Body of pancreas (tissue), 4 donors: ENCODE results near the gene SOCS2. TPM values are rescaled to one million over a fixed set of nuclear protein-coding genes. Genes with fewer than 3 reads are reported as not detected.

Experiments
- ATAC-seq: fragments of 150-250 bp; one replicate; pipeline ENCODE4 v1.9.1; 2016
- DNase-seq, 4 donors: peaks; one replicate each; pipeline ENCODE4 v3.0.0-alpha.2; 2019
- H3K27ac ChIP-seq, 4 donors: fragments of 200-600 bp; sonication (generic); 1 replicate in 3 of 4; 2 replicates in 1 of 4; pipeline versions ENCODE4 v1.5.1 to v1.6.1; 2016 to 2019; ENCODE audit warnings: mild to moderate bottlenecking in 1 of 4, mixed read lengths in 1 of 4, moderate library complexity in 1 of 4
- H3K27me3 ChIP-seq, 2 donors: fragments of 200-600 bp; sonication (generic); one replicate each; pipeline ENCODE4 v1.6.0; 2016; ENCODE audit warnings: mild to moderate bottlenecking in 1 of 2
- H3K36me3 ChIP-seq, 2 donors: fragments of 200-600 bp; sonication (generic); replicated peaks in 1 of 2; 2 replicates each; pipeline ENCODE4 v1.5.1; 2016; ENCODE audit warnings: low read depth in 2 of 2; ENCODE audit not compliant: insufficient read depth in 1 of 2
- H3K4me1 ChIP-seq: fragments of 200-600 bp; sonication (generic); one replicate; pipeline ENCODE4 v1.6.0; 2016
- H3K4me3 ChIP-seq, 2 donors: fragments of 200-600 bp; sonication (generic); 1 replicate in 1 of 2; 2 replicates in 1 of 2; pipeline ENCODE4 v1.5.1; 2016 to 2019
- H3K9me3 ChIP-seq, 3 donors: fragments of 200-600 bp; sonication (generic); 1 replicate in 2 of 3; 2 replicates in 1 of 3; pipeline ENCODE4 v1.5.1; 2016
- POLR2A ChIP-seq, 3 donors: fragments of 450-650 bp; IDR thresholded peaks; one replicate each; pipeline ENCODE4 v1.6.1; 2016; ENCODE audit warnings: antibody characterized with exemption in 3 of 3, mild to moderate bottlenecking in 2 of 3
- WGBS, 2 donors: methylation state at CpG; one replicate each; pipeline ENCODE4 v1.1.5; 2017; 5-methylcytosine and 5-hydroxymethylcytosine counted together
- intact Hi-C: fragments of 100-400 bp; cut with DNase I; formaldehyde crosslinking; loops from one replicate; pipeline ENCODE4 v1.15.1; 2023
- total RNA-seq, 2 donors: library from RNA; depleted of rRNA; stranded (reverse); fragments of >200 nt; gene quantifications; one replicate each; pipeline ENCODE4 v1.1.0, GENCODE V29; 2016
- TF ChIP-seq, protein P1 (sequence below), 7 experiments: fragments of 450-650 bp in 4 of 7; fragments of 200-600 bp in 3 of 7; sonication (generic) in 3 of 7; IDR thresholded peaks; one replicate each; pipeline ENCODE4 v1.5.1; 2016 to 2019; ENCODE audit warnings: antibody characterized with exemption in 7 of 7

Gene SOCS2
- total RNA-seq, 2 donors from 2014 or later = 16.3 to 50.4 TPM

DNA sequence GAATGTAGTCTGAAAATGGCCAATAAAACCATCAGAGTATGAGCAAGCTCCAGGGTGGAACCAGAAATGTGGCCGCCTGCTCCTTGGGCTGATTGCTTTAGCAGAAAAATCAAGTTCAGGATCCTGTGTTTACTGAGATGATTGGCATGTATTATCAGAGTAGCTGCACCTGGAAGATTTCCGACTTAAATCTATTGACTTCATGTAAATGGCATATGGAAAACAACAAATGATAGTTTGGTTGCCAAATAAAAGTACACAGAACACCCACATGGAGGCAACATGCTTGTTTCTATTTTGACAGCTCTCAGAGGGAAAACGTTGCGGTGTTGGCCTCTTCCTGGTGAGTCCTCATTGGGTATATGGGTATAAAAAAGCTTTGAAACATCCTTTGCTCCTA, 31.3 kb downstream of the SOCS2 start:
- H3K27ac ChIP-seq = no peak overlapping the region
- H3K4me3 ChIP-seq = no peak overlapping the region
- H3K27me3 ChIP-seq = no peaks in the 10 kb centered on the region
- H3K36me3 ChIP-seq = no peaks in the 10 kb centered on the region
- ATAC-seq (no peak), DNase-seq (no peak)
- no peaks in the 10 kb centered on the region for H3K9me3 ChIP-seq
- TF ChIP-seq POLR2A (IDR thresholded peaks at IDR 0.05) = no peak
- TF ChIP-seq, protein P1, sequence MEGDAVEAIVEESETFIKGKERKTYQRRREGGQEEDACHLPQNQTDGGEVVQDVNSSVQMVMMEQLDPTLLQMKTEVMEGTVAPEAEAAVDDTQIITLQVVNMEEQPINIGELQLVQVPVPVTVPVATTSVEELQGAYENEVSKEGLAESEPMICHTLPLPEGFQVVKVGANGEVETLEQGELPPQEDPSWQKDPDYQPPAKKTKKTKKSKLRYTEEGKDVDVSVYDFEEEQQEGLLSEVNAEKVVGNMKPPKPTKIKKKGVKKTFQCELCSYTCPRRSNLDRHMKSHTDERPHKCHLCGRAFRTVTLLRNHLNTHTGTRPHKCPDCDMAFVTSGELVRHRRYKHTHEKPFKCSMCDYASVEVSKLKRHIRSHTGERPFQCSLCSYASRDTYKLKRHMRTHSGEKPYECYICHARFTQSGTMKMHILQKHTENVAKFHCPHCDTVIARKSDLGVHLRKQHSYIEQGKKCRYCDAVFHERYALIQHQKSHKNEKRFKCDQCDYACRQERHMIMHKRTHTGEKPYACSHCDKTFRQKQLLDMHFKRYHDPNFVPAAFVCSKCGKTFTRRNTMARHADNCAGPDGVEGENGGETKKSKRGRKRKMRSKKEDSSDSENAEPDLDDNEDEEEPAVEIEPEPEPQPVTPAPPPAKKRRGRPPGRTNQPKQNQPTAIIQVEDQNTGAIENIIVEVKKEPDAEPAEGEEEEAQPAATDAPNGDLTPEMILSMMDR (IDR thresholded peaks at IDR 0.05) = no peak
- intact Hi-C loops = no loop called here
- 34 to 44% methylated on average over 4 of the region's 4 CpGs for WGBS, 2 donors
- H3K4me1 ChIP-seq = peaks cover 5% of the 10 kb centered on the region

DNA sequence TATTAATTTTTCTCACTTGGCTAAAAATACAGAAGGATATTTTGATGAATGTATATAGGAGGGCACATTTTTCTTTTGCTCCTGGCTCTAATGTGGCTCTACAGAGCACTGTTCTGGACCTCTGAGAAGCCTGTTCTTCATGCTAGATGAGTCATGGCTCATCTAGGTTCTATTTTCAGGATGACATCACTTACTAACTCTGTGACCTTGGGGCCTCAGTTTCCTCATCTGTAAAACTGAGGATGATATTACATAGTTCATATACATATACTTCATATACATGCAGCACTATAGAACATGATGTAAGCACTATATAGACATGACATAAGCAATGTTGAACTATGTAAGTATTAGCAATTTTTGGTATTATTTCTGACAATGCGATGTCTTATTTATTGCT, 35.8 kb downstream of the SOCS2 start:
- no peaks in the 10 kb centered on the region for H3K9me3 ChIP-seq
- H3K27me3 ChIP-seq = no peaks in the 10 kb centered on the region
- peaks cover 5% of the 10 kb centered on the region for H3K4me1 ChIP-seq
- H3K27ac ChIP-seq = no peak overlapping the region
- TF ChIP-seq, protein P1 (IDR thresholded peaks at IDR 0.05) = no peak
- TF ChIP-seq POLR2A (IDR thresholded peaks at IDR 0.05) = no peak
- DNase-seq (no peak), ATAC-seq (no peak)
- intact Hi-C loops = no loop called here
- WGBS, 2 donors = 90 to 96% methylated on average over 1 of the region's 1 CpG
- H3K4me3 ChIP-seq = no peak overlapping the region
- H3K36me3 ChIP-seq = no peaks in the 10 kb centered on the region

DNA sequence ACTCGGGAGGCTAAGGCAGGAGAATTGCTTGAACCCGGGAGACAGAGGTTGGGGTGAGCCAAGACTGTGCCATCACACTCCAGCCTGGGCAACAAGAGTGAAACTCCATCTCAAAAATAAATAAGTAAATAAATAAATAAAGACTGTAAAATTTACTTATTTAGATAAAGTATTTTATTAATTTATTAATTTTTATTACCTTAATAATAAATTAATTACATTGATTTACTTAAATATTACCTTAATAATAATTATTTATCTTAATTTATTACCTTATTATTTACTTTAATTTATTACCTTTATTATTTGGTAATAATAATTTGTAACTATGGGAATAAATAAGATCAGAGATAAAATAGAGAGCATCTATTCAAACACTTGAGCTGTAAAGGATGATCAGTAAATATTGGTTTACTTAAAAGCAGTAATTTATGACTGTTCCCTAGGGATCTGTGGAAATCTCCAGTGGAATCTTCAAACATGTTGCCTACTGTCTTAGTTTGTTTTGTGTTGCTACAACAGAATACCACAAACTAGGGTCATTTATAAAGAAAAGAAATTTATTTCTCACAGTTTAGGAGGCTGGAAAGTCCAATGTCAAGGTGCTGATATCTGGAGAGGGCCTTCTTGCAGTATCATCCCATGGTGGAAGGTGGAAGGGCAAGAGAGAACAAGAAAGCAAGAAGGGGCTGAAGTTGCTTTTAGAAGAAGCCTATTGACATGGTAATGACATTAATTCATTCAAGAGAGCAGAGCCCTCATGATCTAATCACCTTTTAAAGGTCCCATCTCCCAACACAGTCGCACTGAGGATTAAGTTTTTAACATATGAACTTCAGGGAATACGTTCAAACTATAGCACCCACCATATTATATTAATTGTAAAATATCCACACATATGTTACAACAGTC, 37.1 kb downstream of the SOCS2 start:
- no peaks in the 10 kb centered on the region for H3K36me3 ChIP-seq
- no peaks in the 10 kb centered on the region for H3K27me3 ChIP-seq
- DNase-seq = no peak
- intact Hi-C loops = no loop called here
- H3K27ac ChIP-seq = no peak overlapping the region
- WGBS, 2 donors = 74 to 90% methylated on average over 4 of the region's 4 CpGs
- ATAC-seq = no peak
- no peak for TF ChIP-seq POLR2A (IDR thresholded peaks at IDR 0.05)
- TF ChIP-seq, protein P1 (IDR thresholded peaks at IDR 0.05) = no peak
- H3K4me3 ChIP-seq = no peak overlapping the region
- H3K9me3 ChIP-seq = no peaks in the 10 kb centered on the region
- no peaks in the 10 kb centered on the region for H3K4me1 ChIP-seq

DNA sequence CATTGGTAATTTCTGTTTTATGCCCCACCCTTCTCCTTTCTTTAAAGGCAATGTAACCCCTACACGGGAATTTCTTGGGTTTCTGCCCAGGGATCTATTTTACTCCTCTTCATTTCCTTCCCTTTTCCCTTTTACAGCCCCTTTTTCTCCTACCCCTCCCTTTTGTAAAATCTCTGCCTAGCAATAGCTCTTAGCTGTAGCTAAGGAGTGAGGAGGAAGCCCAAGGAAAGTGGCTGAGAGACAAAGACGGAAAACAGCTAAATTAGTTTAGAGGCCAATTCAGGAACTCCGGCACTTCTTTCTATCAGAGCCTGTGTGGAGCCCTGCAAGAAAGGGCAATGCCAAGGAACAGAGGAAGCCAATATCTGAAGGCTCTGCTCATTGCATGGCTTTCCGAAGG, 40.3 kb downstream of the SOCS2 start:
- DNase-seq = no peak
- H3K27me3 ChIP-seq = no peaks in the 10 kb centered on the region

More for the DNA sequence above, 40.3 kb downstream of the SOCS2 start:
- TF ChIP-seq, protein P1 (IDR thresholded peaks at IDR 0.05) = no peak
- no peak for TF ChIP-seq POLR2A (IDR thresholded peaks at IDR 0.05)
- ATAC-seq = no peak
- 47 to 66% methylated on average over 4 of the region's 4 CpGs for WGBS, 2 donors
- no peak overlapping the region for H3K27ac ChIP-seq
- intact Hi-C loops = no loop called here
- H3K36me3 ChIP-seq = no peaks in the 10 kb centered on the region
- H3K4me3 ChIP-seq = no peak overlapping the region
- no peaks in the 10 kb centered on the region for H3K9me3 ChIP-seq
- H3K4me1 ChIP-seq = no peaks in the 10 kb centered on the region
